ENCODE results near the gene OR8H1. TPM values are rescaled to one million over a fixed set of nuclear protein-coding genes. Genes with fewer than 3 reads are reported as not detected.

OR8H1 gene
- polyA plus RNA-seq, 3 donors, result not detected

- H3K4me3 Mint-ChIP-seq, result no peak overlapping the region
- H3K4me1 ChIP-seq (ENCODE audit: control insufficient read depth in 1 of 2, insufficient read depth in 2 of 2, low read length in 2 of 2), result no peaks in the 10 kb centered on the region
- no peaks in the 10 kb centered on the region for H3K36me3 Mint-ChIP-seq
- H3K27me3 Mint-ChIP-seq (ENCODE audit: low read depth in 3 of 3), result no peaks in the 10 kb centered on the region
- no peak overlapping the region for H3K27ac Mint-ChIP-seq
- H3K9me3 ChIP-seq (replicated peaks in 1 of 2; ENCODE audit: control insufficient read depth in 1 of 2, insufficient read depth in 1 of 2, low read length in 2 of 2), result peaks cover 13 to 16% of the 10 kb centered on the region in 2 donors
- no peaks in the 10 kb centered on the region for H3K36me3 ChIP-seq (replicated peaks in 1 of 2; ENCODE audit: control insufficient read depth in 1 of 2, insufficient read depth in 2 of 2, low read length in 2 of 2)
- H4K20me1 ChIP-seq (ENCODE audit: insufficient read depth, low read length), result no peaks in the 10 kb centered on the region
- no peak overlapping the region for H2AFZ ChIP-seq (ENCODE audit: insufficient read depth, low read depth, low read length, poor library complexity, severe bottlenecking)
- peaks cover 0 to 9% (median 5%) of the 10 kb centered on the region in 7 donors for H3K9me3 Mint-ChIP-seq
- H3K4me3 ChIP-seq (replicated peaks in 1 of 3; ENCODE audit: low read depth in 2 of 3, low read length in 3 of 3), result no peak overlapping the region
- no peak overlapping the region for H3K4me2 ChIP-seq (replicated peaks; ENCODE audit: extremely low read depth, low read length, poor library complexity, severe bottlenecking)
- H3K27ac ChIP-seq (ENCODE audit: low read depth in 1 of 2, low read length in 2 of 2), result no peak overlapping the region
- intact Hi-C loops (cut with micrococcal nuclease), result no loop called here
- H3K27me3 ChIP-seq (ENCODE audit: control insufficient read depth in 2 of 2, insufficient read depth in 2 of 2, low read length in 2 of 2), result no peaks in the 10 kb centered on the region
- no CpG with 5 or more reads among the region's 3 CpGs for WGBS (ENCODE audit: insufficient coverage)
- DNase-seq, result no peak
- no peaks in the 10 kb centered on the region for H3K79me2 ChIP-seq (ENCODE audit: insufficient read depth, low read length)
- no peaks in the 10 kb centered on the region for H3K4me1 Mint-ChIP-seq
- TF ChIP-seq CTCF (IDR thresholded peaks at IDR 0.05), result no peak
- H3K9ac ChIP-seq (ENCODE audit: insufficient read depth, low read length, poor library complexity, severe bottlenecking), result no peak overlapping the region
Observed at GRCh38 chr11:56271092-56271491, 21.0 kb downstream of the OR8H1 start.

- Mint-ChIP-seq H3K9me3 (peaks cover 0 to 9% (median 2%) of the 10 kb centered on the region in 7 donors), H3K27ac (no peak within 1 kb of the TSS), H3K27me3 (ENCODE audit: low read depth in 3 of 3) (no peaks in the 10 kb centered on the region), H3K4me1 (no peaks in the 10 kb centered on the region), H3K4me3 (no peak within 1 kb of the TSS), H3K36me3 (no peaks in the 10 kb centered on the region)
- H3K4me1 ChIP-seq (ENCODE audit: control insufficient read depth in 1 of 2, insufficient read depth in 2 of 2, low read length in 2 of 2), result no peaks in the 10 kb centered on the region
- intact Hi-C loops (cut with micrococcal nuclease), result no loop called here
- H3K4me3 ChIP-seq (replicated peaks in 1 of 3; ENCODE audit: low read depth in 2 of 3, low read length in 3 of 3), result no peak within 1 kb of the TSS
- H3K79me2 ChIP-seq (ENCODE audit: insufficient read depth, low read length), result no peaks in the 10 kb centered on the region
- H3K9me3 ChIP-seq (replicated peaks in 1 of 2; ENCODE audit: control insufficient read depth in 1 of 2, insufficient read depth in 1 of 2, low read length in 2 of 2), result peaks cover 0 to 3% of the 10 kb centered on the region in 2 donors
- H3K4me2 ChIP-seq (replicated peaks; ENCODE audit: extremely low read depth, low read length, poor library complexity, severe bottlenecking), result no peak within 1 kb of the TSS
- TF ChIP-seq CTCF (IDR thresholded peaks at IDR 0.05), result no peak
- H3K9ac ChIP-seq (ENCODE audit: insufficient read depth, low read length, poor library complexity, severe bottlenecking), result no peak within 1 kb of the TSS
- no peak within 1 kb of the TSS for H2AFZ ChIP-seq (ENCODE audit: insufficient read depth, low read depth, low read length, poor library complexity, severe bottlenecking)
- H4K20me1 ChIP-seq (ENCODE audit: insufficient read depth, low read length), result no peaks in the 10 kb centered on the region
- DNase-seq, result no peak
- H3K27ac ChIP-seq (ENCODE audit: low read depth in 1 of 2, low read length in 2 of 2), result no peak within 1 kb of the TSS
- H3K27me3 ChIP-seq (ENCODE audit: control insufficient read depth in 2 of 2, insufficient read depth in 2 of 2, low read length in 2 of 2), result no peaks in the 10 kb centered on the region
- H3K36me3 ChIP-seq (replicated peaks in 1 of 2; ENCODE audit: control insufficient read depth in 1 of 2, insufficient read depth in 2 of 2, low read length in 2 of 2), result no peaks in the 10 kb centered on the region
Observed at GRCh38 chr11:56251954-56252353, 40.1 kb downstream of the OR8H1 start, which contains the start of gene OR5T3. TSS of gene OR5T3 (plus strand) at chr11:56252254. CDS start at chr11:56252254, 0 bp downstream.

Other genes starting within 250 kb of the OR8H1 start
- not detected for gene OR8I2, start 198.9 kb downstream of the OR8H1 start, polyA plus RNA-seq
- gene OR8H2, start 188.6 kb downstream of the OR8H1 start, polyA plus RNA-seq, result not detected
- not detected for gene OR8H3, start 169.9 kb downstream of the OR8H1 start, polyA plus RNA-seq
- gene OR8J3, start 152.1 kb downstream of the OR8H1 start, polyA plus RNA-seq, result not detected
- not detected for gene OR8K5, start 131.9 kb downstream of the OR8H1 start, polyA plus RNA-seq
- not detected for gene OR5J2, start 115.6 kb downstream of the OR8H1 start, polyA plus RNA-seq
- gene OR5T2, start 58.0 kb downstream of the OR8H1 start, polyA plus RNA-seq, result not detected
- gene OR5T3, start 40.0 kb downstream of the OR8H1 start, polyA plus RNA-seq, result not detected
- gene OR5T1, start 18.1 kb downstream of the OR8H1 start, polyA plus RNA-seq, result not detected
- not detected for gene OR8K3, start 22.9 kb upstream of the OR8H1 start, polyA plus RNA-seq
- gene OR8K1, start 53.8 kb upstream of the OR8H1 start, polyA plus RNA-seq, result not detected
- gene OR8J1, start 62.0 kb upstream of the OR8H1 start, polyA plus RNA-seq, result not detected
- gene OR8U1, start 83.4 kb upstream of the OR8H1 start, polyA plus RNA-seq, result not detected
- gene OR5AL1, start 120.4 kb upstream of the OR8H1 start, polyA plus RNA-seq, result not detected
- not detected for gene OR5M3, start 181.1 kb upstream of the OR8H1 start, polyA plus RNA-seq
- not detected for gene OR5M8, start 199.1 kb upstream of the OR8H1 start, polyA plus RNA-seq

Measured in CD14-positive monocyte (primary cell).